ENCODE data around the gene CAMSAP3. TPM values are rescaled to one million over a fixed set of nuclear protein-coding genes. Genes with fewer than 3 reads are reported as not detected.

CAMSAP3 gene
- total RNA-seq, 1 donor from 2014 or later: 12.6 TPM

- TF ChIP-seq CTCF (IDR thresholded peaks at IDR 0.05; ENCODE audit: insufficient read depth, low read length, poor library complexity, severe bottlenecking): no peak
- H3K4me3 ChIP-seq (ENCODE audit: low read depth, low read length): no peak overlapping the region
- DNase-seq (ENCODE audit: low read depth): no peak
- no peaks in the 10 kb centered on the region for H3K36me3 ChIP-seq (ENCODE audit: control insufficient read depth, insufficient read depth, low read length)
- peaks cover 5% of the 10 kb centered on the region for H3K27me3 ChIP-seq (ENCODE audit: control insufficient read depth, insufficient read depth, low read length)
Measured at GRCh38 chr19:7665076-7665475, 69.4 kb downstream of the CAMSAP3 start.

Other genes starting within 250 kb of the CAMSAP3 start
- 123 and 139 TPM in 2 replicates for gene ARHGEF18, start 246.9 kb upstream of the CAMSAP3 start, total RNA-seq
- gene PEX11G, start 106.8 kb upstream of the CAMSAP3 start, total RNA-seq: 5.5 and 8.9 TPM in 2 replicates
- gene ZNF358, start 79.8 kb upstream of the CAMSAP3 start, total RNA-seq: 67.4 and 76.1 TPM in 2 replicates
- gene MCOLN1, start 73.2 kb upstream of the CAMSAP3 start, total RNA-seq: 13.7 and 15.3 TPM in 2 replicates
- 134 and 163 TPM in 2 replicates for gene PNPLA6, start 60.1 kb upstream of the CAMSAP3 start, total RNA-seq
- 48.1 and 53.5 TPM in 2 replicates for gene XAB2, start 33.7 kb downstream of the CAMSAP3 start, total RNA-seq
- gene PET100, start 33.9 kb downstream of the CAMSAP3 start, total RNA-seq: 9.9 and 30.2 TPM in 2 replicates
- 0.75 TPM in 1 of 2 replicates, not detected in the other for gene PCP2, start 37.9 kb downstream of the CAMSAP3 start, total RNA-seq
- 65.7 and 73.9 TPM in 2 replicates for gene STXBP2, start 41.2 kb downstream of the CAMSAP3 start, total RNA-seq
- 1.7 TPM in 1 of 2 replicates, not detected in the other for gene RETN, start 73.2 kb downstream of the CAMSAP3 start, total RNA-seq
- gene MCEMP1, start 81.2 kb downstream of the CAMSAP3 start, total RNA-seq: not detected in 2 replicates
- gene TRAPPC5, start 85.0 kb downstream of the CAMSAP3 start, total RNA-seq: 117 and 148 TPM in 2 replicates
- not detected in 2 replicates for gene FCER2, start 106.3 kb downstream of the CAMSAP3 start, total RNA-seq
- gene CLEC4G, start 136.2 kb downstream of the CAMSAP3 start, total RNA-seq: not detected in 2 replicates
- 0.04 and 0.07 TPM in 2 replicates for gene CD209, start 151.7 kb downstream of the CAMSAP3 start, total RNA-seq
- 0.27 TPM in 1 of 2 replicates, not detected in the other for gene CLEC4M, start 167.4 kb downstream of the CAMSAP3 start, total RNA-seq
- gene EVI5L, start 234.4 kb downstream of the CAMSAP3 start, total RNA-seq: 9.9 and 16.4 TPM in 2 replicates

Measured in kidney epithelial cell (primary cell).